NCI-H2107 (cell line): ENCODE measurements around the gene COPRS.
A peak's percentile ranks its signal among the peaks of the same experiment; 100 is the strongest.

Experiments
- DNase-seq: peaks from one replicate; lab custom pipeline; 2025; lab: John Stamatoyannopoulos, UW

Gene COPRS, protein sequence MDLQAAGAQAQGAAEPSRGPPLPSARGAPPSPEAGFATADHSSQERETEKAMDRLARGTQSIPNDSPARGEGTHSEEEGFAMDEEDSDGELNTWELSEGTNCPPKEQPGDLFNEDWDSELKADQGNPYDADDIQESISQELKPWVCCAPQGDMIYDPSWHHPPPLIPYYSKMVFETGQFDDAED

GRCh38 chr17:31858642-31859486 lies at the start of gene COPRS:
Gene COPRS, minus strand, starts transcription at chr17:31859244. Its CDS starts 45 bp downstream, at chr17:31859199.
- peak; percentile 70 for DNase-seq

GRCh38 chr17:31908386-31908785 lies 49.3 kb upstream of the COPRS start:
- DNase-seq = no peak

DNA sequence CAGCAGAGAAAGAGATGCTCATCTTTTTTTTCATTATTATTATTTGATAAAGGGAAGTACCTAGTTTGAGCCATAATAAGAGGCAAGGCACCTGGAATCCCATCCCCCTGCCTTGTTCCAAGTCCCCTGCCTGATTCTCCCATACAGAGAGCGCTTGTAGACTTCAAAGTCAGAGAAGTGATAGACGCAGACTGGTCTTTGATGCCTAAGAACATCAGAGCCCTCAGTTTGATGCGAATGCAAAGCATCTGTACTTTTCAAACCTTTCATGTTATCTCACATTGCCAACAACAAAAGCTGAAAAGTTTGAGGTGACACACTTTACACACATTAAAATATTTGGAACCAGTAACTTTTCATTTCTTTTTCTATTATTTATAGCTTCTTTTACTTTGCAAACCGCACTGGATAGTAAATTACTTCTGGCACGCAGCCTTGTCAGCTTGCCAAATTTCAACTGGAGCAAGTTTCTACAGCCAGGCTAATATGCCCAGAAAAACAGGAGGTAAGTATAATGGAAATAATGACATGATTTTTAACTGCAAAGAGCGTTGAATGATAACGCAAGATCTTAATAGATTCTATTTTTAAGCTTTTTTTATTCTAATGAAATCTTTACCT lies 48.4 kb upstream of the COPRS start:
- DNase-seq = no peak

DNA sequence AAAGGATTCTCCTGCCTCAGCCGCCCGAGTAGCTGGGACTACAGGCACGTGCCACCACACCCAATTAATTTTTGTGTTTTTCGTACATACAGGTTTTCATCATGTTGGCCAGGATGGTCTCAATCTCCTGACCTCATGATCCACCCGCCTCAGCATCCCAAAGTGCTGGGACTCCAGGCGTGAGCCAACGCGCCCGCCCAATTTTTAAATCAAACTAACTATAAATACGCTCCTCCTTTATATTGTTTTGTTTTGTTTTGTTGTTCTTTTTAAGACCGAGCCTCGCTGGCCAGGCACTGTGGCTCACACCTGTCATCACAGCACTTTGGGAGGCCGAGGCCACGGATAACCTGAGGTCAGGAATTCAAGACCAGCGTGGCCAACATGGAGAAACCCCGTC lies 44.4 kb upstream of the COPRS start:
- DNase-seq = no peak

DNA sequence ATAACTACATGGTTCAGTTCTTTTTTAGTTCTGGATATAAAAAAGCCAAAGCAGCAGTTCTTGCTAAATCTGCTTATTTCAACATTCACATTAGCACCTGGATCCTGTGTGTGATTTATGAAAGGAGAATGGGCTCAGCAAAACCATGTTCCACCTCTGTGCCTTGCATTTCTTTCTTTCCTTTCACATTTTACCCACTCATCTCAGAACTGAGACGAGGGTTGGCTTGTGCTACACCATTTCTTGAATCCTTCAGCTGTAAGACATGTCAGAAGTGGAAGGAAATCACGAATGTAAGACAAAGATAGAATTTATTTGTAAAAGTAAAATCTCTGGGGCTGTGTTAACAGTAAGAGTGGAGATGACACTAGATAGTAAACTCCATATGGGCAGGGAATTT lies 43.6 kb upstream of the COPRS start:
- no peak for DNase-seq

DNA sequence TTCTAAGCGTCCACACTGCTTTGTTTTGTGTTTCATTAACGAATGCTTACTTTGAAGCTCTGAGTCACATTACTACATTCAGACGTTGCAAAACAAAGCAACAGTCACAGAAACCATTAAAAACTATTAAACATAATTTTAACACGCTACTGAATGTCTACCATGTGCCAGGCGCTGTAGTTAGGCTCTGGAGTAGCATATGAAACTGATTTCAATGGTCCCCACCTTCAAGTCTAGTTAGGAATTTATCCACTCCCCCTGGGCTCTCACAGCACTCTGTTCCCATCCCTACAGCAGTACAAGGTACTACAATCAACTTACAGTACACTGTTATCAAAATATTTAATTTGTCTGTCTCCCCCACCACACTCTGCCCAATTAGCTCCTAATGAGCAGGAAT lies 41.8 kb upstream of the COPRS start:
- DNase-seq = no peak

GRCh38 chr17:31888124-31888523 lies 29.1 kb upstream of the COPRS start:
- no peak for DNase-seq

GRCh38 chr17:31882571-31882970 lies 23.5 kb upstream of the COPRS start:
- no peak for DNase-seq

GRCh38 chr17:31880311-31880710 lies 21.3 kb upstream of the COPRS start:
- DNase-seq = no peak

- DNase-seq = no peak
Observed at GRCh38 chr17:31878703-31879073, 19.6 kb upstream of the COPRS start.

- DNase-seq = no peak
Observed at GRCh38 chr17:31877911-31878702, 19.1 kb upstream of the COPRS start.

GRCh38 chr17:31877341-31877740 lies 18.3 kb upstream of the COPRS start:
- DNase-seq = no peak

- DNase-seq = no peak
Observed at GRCh38 chr17:31875081-31875480, 16.0 kb upstream of the COPRS start.

DNA sequence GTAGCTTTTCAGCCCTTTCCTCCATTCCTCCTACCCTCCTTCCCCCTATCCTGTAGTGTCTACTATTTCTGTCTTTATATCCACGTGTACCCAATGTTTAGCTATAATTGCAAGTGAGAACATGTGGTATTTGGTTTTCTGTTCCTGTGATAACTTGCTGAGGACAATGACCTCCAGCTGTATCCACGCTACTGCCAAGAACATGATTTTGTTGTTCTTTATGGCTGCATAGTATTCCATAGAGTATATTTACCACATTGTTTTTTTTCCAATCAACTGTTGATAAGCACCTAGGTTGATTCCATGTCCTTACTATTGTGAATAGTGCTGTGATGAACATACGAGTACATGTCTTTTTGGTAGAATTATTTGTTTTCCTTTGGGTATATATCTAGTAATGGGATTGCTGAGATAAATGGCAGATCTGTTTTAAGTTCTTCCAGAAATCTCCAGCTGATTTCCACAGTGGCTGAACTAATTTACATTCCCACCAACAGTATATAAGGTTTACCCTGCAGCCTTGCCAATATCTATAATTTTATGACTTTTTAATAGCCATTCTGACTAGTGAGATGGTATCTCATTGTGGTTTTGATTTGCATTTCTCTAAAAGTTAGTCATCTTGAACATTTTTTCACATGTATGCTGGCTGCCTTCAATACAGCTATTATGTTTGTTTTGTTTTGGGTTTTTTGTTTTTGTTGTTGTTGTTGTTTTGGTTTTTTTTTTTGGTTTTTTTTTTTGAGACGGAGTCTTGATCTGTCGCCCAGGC lies 10.9 kb upstream of the COPRS start:
- no peak for DNase-seq

- DNase-seq = no peak
Observed at GRCh38 chr17:31869031-31869430, 10.0 kb upstream of the COPRS start.

DNA sequence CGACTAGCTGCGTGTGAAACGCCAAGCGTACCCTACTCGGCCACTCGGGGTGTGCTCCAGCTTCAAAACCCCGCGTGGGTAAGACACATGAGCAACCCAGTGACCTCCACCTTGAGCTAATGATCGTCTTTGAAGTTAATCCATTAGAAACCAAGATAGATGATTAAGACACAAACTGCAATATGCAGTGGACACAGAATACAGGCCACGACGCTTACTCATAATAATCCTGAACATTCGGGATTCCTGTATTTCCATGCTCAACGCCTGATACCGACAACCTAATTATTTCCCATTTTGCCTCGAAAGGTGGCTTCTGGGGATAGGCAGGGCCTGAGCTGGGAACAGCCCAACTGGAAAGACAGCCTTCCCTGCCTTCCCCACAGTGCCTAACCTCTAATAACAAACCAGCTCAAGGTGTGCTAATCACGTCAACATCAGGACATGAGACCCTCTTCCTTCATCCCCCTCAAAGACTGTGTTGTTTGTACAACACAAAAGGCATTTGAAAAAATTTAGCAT lies 504 bp upstream of the COPRS start:
- DNase-seq = no peak

- DNase-seq = no peak
Observed at GRCh38 chr17:31857920-31858641, 963 bp downstream of the COPRS start.

GRCh38 chr17:31856750-31857149 lies 2.3 kb downstream of the COPRS start:
- no peak for DNase-seq

- DNase-seq = no peak
Observed at GRCh38 chr17:31854672-31855071, 4.4 kb downstream of the COPRS start.

GRCh38 chr17:31853911-31854470 lies 5.1 kb downstream of the COPRS start:
- DNase-seq = no peak
